Epithelial cell of esophagus (primary cell): ENCODE results near the gene PLEKHG2.

Experiments
- DNase-seq: peaks from one replicate; pipeline ENCODE4 v3.0.0; 2010; ENCODE audit warnings: low read depth
- H3K4me3 ChIP-seq: 2 replicates; pipeline ENCODE4 v1.5.1; 2011; ENCODE audit warnings: mild to moderate bottlenecking, low read length, control low read depth
- CTCF ChIP-seq: IDR thresholded peaks from 2 replicates; pipeline ENCODE4 v1.5.1; 2011; ENCODE audit warnings: low read depth, mild to moderate bottlenecking, low read length, control low read depth, inconsistent platforms; ENCODE audit not compliant: insufficient read depth; ENCODE audit errors: missing control alignments

Gene PLEKHG2

DNA sequence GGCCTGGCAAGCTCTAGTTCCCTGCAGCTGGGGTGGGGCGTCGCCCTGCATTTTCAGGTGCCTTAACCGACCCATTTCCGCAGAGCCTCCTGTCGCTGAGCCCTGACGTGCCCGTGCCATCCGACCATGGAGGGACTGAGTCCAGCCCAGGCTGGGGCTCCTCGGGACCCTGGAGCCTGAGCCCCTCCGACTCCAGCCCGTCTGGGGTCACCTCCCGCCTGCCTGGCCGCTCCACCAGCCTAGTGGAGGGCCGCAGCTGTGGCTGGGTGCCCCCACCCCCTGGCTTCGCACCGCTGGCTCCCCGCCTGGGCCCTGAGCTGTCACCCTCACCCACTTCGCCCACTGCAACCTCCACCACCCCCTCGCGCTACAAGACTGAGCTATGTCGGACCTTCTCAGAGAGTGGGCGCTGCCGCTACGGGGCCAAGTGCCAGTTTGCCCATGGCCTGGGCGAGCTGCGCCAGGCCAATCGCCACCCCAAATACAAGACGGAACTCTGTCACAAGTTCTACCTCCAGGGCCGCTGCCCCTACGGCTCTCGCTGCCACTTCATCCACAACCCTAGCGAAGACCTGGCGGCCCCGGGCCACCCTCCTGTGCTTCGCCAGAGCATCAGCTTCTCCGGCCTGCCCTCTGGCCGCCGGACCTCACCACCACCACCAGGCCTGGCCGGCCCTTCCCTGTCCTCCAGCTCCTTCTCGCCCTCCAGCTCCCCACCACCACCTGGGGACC lies 4.6 kb upstream of the PLEKHG2 start:
- DNase-seq = peak; percentile 57
- no peak for TF ChIP-seq CTCF
- peak overlapping the region; percentile 98 for H3K4me3 ChIP-seq

DNA sequence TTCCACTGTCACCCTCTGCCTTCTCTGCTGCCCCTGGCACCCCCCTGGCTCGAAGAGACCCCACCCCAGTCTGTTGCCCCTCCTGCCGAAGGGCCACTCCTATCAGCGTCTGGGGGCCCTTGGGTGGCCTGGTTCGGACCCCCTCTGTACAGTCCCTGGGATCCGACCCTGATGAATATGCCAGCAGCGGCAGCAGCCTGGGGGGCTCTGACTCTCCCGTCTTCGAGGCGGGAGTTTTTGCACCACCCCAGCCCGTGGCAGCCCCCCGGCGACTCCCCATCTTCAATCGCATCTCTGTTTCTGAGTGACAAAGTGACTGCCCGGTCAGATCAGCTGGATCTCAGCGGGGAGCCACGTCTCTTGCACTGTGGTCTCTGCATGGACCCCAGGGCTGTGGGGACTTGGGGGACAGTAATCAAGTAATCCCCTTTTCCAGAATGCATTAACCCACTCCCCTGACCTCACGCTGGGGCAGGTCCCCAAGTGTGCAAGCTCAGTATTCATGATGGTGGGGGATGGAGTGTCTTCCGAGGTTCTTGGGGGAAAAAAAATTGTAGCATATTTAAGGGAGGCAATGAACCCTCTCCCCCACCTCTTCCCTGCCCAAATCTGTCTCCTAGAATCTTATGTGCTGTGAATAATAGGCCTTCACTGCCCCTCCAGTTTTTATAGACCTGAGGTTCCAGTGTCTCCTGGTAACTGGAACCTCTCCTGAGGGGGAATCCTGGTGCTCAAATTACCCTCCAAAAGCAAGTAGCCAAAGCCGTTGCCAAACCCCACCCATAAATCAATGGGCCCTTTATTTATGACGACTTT lies 3.9 kb upstream of the PLEKHG2 start:
- no peak for TF ChIP-seq CTCF
- peak; percentile 64 for DNase-seq
- peak overlapping the region; percentile 98 for H3K4me3 ChIP-seq

- peak overlapping the region; percentile 98 for H3K4me3 ChIP-seq
- no peak for TF ChIP-seq CTCF
- peak; percentile 98 for DNase-seq
Measured at GRCh38 chr19:39409208-39410016, 3.1 kb upstream of the PLEKHG2 start.

- no peak for DNase-seq
- no peak for TF ChIP-seq CTCF
- H3K4me3 ChIP-seq = peak overlapping the region; percentile 41
Measured at GRCh38 chr19:39410017-39410830, 2.2 kb upstream of the PLEKHG2 start.

- DNase-seq = peak; percentile 31
- no peak for TF ChIP-seq CTCF
- H3K4me3 ChIP-seq = no peak overlapping the region
Measured at GRCh38 chr19:39410831-39411080, 1.7 kb upstream of the PLEKHG2 start.

DNA sequence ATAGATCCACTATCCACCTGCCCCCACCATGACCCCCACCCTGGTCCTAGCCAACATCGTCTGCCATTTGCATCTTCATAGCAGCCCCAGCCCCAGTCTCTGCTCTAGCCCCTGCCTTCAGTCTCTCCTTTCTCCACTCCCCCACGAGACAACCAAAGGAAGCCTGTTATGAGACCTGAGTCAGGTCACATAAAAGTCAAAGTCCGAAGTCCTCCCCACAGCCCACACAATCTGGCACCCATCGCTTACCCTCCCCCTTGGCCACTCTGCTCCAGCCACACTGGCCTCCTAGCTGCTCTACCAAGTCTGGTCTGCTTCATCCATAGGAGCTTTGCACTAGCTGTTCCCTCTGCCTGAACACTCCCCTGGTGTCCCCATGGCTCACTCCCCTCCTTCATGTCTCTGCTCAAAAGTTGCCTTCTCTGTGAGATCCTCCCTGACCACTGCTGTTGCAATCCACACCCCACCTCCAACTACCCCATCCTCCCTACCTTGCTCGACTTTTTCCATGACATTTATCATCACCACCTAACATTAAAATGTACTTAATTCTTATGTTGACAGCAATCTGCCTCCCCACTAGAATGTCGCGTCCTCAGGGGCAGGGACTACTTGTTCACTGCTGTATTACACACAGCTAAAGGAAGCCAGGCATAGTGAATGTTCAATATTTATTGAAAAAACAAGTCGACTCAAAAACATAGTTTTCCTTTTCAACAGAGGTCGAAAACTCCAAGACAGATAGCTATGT lies 1.2 kb upstream of the PLEKHG2 start:
- peak overlapping the region; percentile 41 for H3K4me3 ChIP-seq
- no peak for TF ChIP-seq CTCF
- peak; percentile 55 for DNase-seq
